Astrocyte of the cerebellum (primary cell): ENCODE data around the gene HSD17B12.

Source experiments
- DNase-seq: peaks from one replicate; pipeline ENCODE4 v3.0.0-alpha.2; 2011; ENCODE audit warnings: low read depth
- H3K4me3 ChIP-seq: 2 replicates; pipeline ENCODE4 v1.5.1; 2011; ENCODE audit warnings: mild to moderate bottlenecking, low read depth, low read length, moderate library complexity
- in situ Hi-C: cut with HindIII; loops from 2 replicates; pipeline ENCODE4 v1.10.0; 2017; ENCODE audit warnings: low sequenced_read_pairs
- TF ChIP-seq, protein P1 (sequence below): IDR thresholded peaks from 2 replicates; pipeline ENCODE4 v1.5.1; 2012; ENCODE audit warnings: low read length, low read depth, moderate library complexity, mild to moderate bottlenecking; ENCODE audit errors: missing control alignments

The HSD17B12 gene

DNA sequence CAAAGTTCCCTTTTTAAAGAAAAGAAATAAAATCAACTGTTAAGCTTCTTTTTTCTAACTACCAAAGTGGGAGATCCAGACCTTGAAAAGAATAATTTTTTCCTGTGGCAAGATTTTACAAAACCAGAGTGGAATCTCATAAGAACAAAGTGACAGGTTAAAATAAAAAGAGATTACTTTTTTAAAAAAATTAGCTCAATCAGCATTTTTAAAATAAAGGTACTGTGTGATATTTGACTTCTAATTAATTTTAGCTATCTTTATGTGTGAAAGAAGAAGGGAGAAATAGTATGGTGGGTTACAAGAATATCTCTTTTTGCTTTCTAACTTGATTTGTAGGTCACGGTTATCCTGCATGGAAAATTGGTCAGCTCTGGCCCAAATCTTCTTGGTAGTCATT lies 107.3 kb downstream of the HSD17B12 start:
- in situ Hi-C loops = no loop called here
- no peak for DNase-seq
- TF ChIP-seq, protein P1, sequence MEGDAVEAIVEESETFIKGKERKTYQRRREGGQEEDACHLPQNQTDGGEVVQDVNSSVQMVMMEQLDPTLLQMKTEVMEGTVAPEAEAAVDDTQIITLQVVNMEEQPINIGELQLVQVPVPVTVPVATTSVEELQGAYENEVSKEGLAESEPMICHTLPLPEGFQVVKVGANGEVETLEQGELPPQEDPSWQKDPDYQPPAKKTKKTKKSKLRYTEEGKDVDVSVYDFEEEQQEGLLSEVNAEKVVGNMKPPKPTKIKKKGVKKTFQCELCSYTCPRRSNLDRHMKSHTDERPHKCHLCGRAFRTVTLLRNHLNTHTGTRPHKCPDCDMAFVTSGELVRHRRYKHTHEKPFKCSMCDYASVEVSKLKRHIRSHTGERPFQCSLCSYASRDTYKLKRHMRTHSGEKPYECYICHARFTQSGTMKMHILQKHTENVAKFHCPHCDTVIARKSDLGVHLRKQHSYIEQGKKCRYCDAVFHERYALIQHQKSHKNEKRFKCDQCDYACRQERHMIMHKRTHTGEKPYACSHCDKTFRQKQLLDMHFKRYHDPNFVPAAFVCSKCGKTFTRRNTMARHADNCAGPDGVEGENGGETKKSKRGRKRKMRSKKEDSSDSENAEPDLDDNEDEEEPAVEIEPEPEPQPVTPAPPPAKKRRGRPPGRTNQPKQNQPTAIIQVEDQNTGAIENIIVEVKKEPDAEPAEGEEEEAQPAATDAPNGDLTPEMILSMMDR = no peak
- H3K4me3 ChIP-seq = no peak overlapping the region

DNA sequence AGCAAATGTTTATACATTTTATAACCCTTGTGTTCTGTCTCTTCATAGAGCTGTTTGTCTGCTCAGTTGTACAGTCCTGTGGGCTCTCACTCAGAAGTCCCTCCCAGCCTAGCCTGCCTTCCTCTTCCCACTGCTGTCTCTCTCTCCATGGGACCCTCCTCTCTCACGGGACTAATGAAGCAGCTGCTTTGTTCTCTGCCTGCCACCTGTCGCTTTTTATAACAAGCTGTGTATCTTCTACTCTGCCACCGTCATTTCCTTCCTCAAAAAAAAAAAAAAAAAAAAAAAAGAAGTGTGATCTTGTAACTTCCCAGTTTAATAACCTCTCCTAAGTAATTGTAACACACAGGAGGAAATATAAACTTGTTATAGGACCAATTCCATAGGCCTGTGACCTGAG lies 107.9 kb downstream of the HSD17B12 start:
- H3K4me3 ChIP-seq = no peak overlapping the region
- TF ChIP-seq, protein P1 = no peak
- in situ Hi-C loops = no loop called here
- no peak for DNase-seq

DNA sequence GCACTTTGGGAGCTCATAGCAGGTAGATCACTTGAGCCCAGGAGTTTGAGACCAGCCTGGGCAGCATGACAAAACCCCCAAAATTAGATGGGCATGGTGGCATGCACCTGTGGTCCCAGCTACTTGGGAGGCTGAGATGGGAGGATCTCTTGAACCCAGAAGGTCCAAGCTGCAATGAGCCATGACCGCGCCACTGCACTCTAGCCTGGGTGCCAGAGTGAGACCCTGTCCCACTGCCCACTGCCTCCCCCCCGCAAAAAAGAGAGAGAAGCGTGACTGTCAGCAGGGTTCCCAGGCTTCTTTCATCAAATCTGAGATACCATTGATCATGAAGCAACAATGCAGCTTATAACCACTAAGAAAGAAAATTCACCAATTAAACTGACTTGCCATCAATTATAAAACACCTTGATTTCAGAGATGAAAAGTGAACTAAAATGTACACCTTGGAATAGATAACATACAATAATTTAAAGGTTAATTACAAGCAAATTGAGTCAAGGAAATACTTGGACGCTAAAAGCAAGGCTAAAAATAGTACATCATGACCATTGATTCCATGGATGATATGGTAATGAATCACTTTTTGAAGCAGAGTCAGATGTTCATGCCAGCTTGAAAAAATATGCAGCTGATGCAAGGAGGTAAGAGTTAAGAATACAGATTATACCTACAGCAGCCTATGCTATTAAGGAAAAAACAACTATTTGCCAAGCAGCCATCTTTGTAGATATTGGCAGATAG lies 109.3 kb downstream of the HSD17B12 start:
- in situ Hi-C loops = no loop called here
- H3K4me3 ChIP-seq = no peak overlapping the region
- peak; percentile 11 for DNase-seq
- TF ChIP-seq, protein P1 = no peak

DNA sequence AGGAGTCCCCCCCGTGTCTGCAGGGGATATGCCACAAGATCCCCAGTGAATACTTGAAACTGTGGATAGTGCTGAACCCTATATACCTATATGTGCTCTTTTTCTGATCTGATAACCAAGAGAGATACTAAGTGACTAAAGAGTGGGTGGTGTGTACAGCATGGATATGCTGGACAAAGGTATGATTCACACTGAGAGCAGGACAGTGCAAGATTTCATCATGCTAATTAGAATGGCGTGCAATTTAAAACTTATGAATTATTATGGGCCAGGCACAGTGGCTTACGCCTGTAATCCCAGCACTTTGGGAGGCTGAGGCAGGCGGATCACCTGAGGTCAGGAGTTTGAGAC lies 109.9 kb downstream of the HSD17B12 start:
- no peak overlapping the region for H3K4me3 ChIP-seq
- in situ Hi-C loops = no loop called here
- TF ChIP-seq, protein P1 = no peak
- no peak for DNase-seq

DNA sequence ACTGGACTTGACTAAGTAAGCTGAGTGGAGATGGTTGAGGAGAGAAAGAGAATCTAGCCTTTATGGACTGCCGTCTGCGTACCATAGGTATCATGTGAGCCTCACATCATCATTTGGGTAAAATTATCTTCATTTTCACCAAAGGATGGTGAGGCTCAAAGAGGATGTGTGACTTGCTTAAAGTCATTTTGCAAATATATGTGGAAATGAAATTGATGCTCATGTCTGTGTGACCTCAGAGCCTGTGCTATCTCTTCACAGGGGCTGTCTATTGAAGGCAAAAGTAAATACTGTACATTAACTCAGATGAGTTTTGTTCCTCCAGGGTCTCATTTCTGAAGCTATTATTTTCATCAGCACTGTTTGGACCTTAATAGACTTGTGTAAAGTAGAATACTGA lies 116.8 kb downstream of the HSD17B12 start:
- in situ Hi-C loops = no loop called here
- no peak for DNase-seq
- TF ChIP-seq, protein P1 = no peak
- no peak overlapping the region for H3K4me3 ChIP-seq

DNA sequence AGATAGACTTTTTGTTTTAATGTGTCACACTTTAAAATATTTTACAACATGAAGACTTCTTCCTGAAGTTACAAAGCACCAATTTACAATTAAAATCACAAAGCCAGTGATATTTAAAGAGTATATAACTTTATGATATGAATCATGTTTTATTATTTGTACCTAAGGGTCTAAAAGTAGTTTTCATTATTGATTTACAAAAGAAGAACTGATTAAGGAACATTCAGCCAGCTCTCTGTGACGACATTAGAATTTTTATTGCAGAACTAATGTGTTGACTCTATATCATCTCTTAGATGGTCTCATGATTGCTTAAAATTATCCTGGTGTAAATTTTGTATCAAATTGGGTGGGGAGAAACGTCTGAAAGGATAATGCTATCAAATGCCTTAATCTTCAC lies 117.3 kb downstream of the HSD17B12 start:
- no peak for DNase-seq
- TF ChIP-seq, protein P1 = no peak
- no peak overlapping the region for H3K4me3 ChIP-seq
- in situ Hi-C loops = no loop called here
